Activated naive CD4-positive, alpha-beta T cell treated with anti-CD3 and anti-CD28 coated beads for 36 hours (primary cell): ENCODE results near the gene SORCS1. TPM values are rescaled to one million over a fixed set of nuclear protein-coding genes. Genes with fewer than 3 reads are reported as not detected.

Experiments
- CTCF ChIA-PET: fragments of 350-600 bp; sonication (Branson Sonifier 250); formaldehyde crosslinking; loops from one replicate; lab custom pipeline; 2021; ENCODE audit warnings: antibody characterized with exemption; lab: Charles Lee
- DNase-seq: peaks from one replicate; pipeline ENCODE4 v3.0.0-alpha.2; 2020
- H3K27ac Mint-ChIP-seq: one replicate; pipeline ENCODE4 v1.8.0; 2021; ENCODE audit warnings: mild to moderate bottlenecking, mixed read lengths
- H3K27me3 Mint-ChIP-seq: one replicate; pipeline ENCODE4 v1.8.0; 2021; ENCODE audit warnings: low read depth, mixed read lengths
- H3K36me3 Mint-ChIP-seq: one replicate; pipeline ENCODE4 v1.8.0; 2021; ENCODE audit warnings: low read depth, mixed read lengths
- H3K4me1 Mint-ChIP-seq: one replicate; pipeline ENCODE4 v1.8.0; 2021; ENCODE audit warnings: low read depth, mixed read lengths
- H3K4me3 Mint-ChIP-seq: one replicate; pipeline ENCODE4 v1.8.0; 2021; ENCODE audit warnings: mild to moderate bottlenecking, moderate library complexity, mixed read lengths
- H3K9me3 Mint-ChIP-seq: one replicate; pipeline ENCODE4 v1.8.0; 2021; ENCODE audit warnings: mixed read lengths
- intact Hi-C: fragments of 100-400 bp; cut with micrococcal nuclease; formaldehyde crosslinking; loops from one replicate; pipeline ENCODE4 v1.15.1; 2023
- total RNA-seq, 2 experiments: library from RNA; stranded (reverse); gene quantifications; one replicate each; pipeline ENCODE4 v1.2.3, GENCODE V29; 2021

The SORCS1 gene
- total RNA-seq, 2 experiments from 2014 or later = not detected

DNA sequence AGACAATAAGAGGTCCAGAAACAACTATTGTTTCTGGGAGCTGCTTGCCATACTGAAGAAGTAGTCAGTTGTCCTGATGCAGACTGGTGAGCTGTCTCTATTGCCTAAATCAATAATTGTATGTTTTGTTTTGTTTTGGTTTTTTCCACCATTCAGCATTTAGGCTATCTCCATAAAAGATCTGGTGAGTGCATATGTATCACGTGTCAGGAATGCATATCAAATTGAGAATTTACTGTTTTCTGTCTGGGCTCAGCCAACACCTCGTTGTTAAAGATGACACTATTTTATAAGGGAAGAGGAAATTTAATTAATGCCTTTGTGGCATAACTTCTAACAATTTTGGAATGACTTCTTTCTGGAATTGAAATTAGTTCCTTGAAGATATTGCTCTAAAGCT, 66.2 kb downstream of the SORCS1 start:
- CTCF ChIA-PET = no interaction called here
- H3K9me3 Mint-ChIP-seq = peaks cover 2% of the 10 kb centered on the region
- DNase-seq = no peak
- H3K36me3 Mint-ChIP-seq = no peaks in the 10 kb centered on the region
- no peak overlapping the region for H3K4me3 Mint-ChIP-seq
- no peaks in the 10 kb centered on the region for H3K4me1 Mint-ChIP-seq
- no peaks in the 10 kb centered on the region for H3K27me3 Mint-ChIP-seq
- H3K27ac Mint-ChIP-seq = no peak overlapping the region
- intact Hi-C loops = no loop called here

DNA sequence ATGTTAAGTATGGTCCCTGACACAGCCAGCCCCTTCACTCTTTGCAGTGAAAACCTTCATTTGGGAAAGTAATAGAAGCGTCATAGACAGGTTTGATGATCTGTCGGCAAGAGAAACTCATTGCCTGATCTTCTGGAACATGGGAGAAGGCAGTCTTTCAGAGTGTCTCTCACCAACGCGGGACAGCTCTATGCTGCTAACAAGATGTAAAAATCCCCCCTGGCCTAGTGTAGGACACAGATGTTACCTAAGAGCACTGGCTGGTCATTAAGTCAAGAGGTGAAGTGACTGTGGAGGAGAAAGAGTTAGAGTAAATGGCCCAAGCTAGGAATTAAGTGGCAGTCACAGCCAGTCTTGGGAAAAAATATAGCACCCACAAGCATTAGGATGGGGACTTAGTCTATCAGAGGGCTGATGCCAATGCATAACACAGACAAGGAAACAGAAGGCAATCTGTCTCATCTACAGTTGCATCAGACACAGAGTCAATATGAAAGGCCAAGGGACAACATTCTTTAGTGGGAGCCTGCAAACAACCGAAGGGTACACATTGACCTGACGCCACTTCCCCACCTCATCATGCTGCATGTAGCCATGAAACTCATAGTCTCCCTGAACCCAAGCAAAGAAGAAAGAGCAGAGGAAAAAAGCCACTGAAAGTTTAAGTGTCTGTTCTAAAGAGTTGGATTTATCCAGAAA, 69.5 kb downstream of the SORCS1 start:
- no peaks in the 10 kb centered on the region for H3K36me3 Mint-ChIP-seq
- H3K4me3 Mint-ChIP-seq = no peak overlapping the region
- H3K27ac Mint-ChIP-seq = no peak overlapping the region
- CTCF ChIA-PET = no interaction called here
- no peaks in the 10 kb centered on the region for H3K4me1 Mint-ChIP-seq
- DNase-seq = no peak
- intact Hi-C loops = no loop called here
- H3K9me3 Mint-ChIP-seq = peaks cover 3% of the 10 kb centered on the region
- H3K27me3 Mint-ChIP-seq = no peaks in the 10 kb centered on the region

GRCh38 chr10:107092321-107092720, 72.2 kb downstream of the SORCS1 start:
- CTCF ChIA-PET = no interaction called here
- Mint-ChIP-seq H3K36me3 (no peaks in the 10 kb centered on the region), H3K27me3 (no peaks in the 10 kb centered on the region), H3K4me3 (no peak overlapping the region), H3K4me1 (no peaks in the 10 kb centered on the region), H3K27ac (no peak overlapping the region), H3K9me3 (peaks cover 5% of the 10 kb centered on the region)
- intact Hi-C loops = no loop called here
- no peak for DNase-seq

DNA sequence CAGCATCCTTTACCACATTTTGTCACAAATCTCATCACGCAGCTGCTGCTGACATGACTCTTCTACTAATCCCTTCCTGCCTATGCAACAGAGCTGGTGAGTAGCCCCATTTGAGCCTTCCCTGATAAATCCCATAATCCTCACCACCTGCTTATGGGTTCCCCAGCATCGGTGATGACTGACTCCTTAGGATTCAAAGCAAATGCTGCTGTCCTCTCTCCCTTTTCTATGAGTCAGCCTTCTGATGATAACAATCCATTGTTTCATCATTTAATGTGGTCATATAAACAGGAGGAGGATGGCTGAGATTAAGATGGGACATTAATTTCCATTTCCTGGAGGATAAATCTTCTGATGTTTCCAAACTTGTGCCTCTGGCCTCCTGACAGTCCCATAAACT, 73.4 kb downstream of the SORCS1 start:
- Mint-ChIP-seq H3K4me3 (no peak overlapping the region), H3K27ac (no peak overlapping the region), H3K27me3 (no peaks in the 10 kb centered on the region), H3K4me1 (no peaks in the 10 kb centered on the region), H3K9me3 (peaks cover 4% of the 10 kb centered on the region), H3K36me3 (no peaks in the 10 kb centered on the region)
- CTCF ChIA-PET = no interaction called here
- DNase-seq = no peak
- intact Hi-C loops = no loop called here

DNA sequence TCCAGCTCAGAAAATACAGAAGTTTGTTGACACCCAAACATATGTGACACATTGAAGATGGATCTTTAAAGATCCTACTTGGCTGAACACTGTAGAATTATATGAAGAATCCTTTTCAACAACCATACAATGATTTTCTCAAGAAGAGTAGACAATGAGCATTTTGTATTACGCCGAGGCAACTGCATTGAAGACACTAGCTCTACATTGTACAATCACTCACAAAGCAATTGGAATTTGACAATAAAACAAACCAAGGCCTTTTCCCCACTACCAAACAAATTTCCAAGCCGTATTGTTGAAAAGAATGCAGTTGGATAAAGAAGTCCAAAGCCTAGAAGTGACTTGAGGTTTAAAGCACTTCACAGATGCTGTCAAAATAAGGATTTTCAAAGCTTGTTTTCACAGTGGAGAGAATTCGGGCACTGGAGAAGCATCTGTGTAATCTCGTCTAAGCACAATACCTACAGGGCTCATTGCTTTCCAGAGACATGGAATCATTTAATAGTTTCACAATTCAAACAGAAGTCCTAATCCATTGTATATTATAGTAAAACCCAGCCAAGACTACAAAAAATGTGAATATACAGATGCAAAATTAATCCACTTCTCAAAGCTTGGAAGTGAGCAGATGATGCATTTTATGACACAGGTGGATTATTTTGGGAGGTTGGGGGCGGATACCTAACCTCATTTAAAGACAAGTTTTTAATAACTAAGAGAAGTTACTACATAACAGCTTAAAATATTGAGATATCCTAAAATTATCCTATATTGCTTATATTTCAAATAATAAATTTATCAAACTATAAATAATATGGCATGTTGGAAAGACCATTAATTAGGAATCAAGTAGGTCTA, 78.6 kb downstream of the SORCS1 start:
- CTCF ChIA-PET = no interaction called here
- Mint-ChIP-seq H3K27ac (no peak overlapping the region), H3K4me3 (no peak overlapping the region), H3K27me3 (no peaks in the 10 kb centered on the region), H3K36me3 (no peaks in the 10 kb centered on the region), H3K4me1 (no peaks in the 10 kb centered on the region), H3K9me3 (peaks cover 4% of the 10 kb centered on the region)
- intact Hi-C loops = no loop called here
- no peak for DNase-seq

DNA sequence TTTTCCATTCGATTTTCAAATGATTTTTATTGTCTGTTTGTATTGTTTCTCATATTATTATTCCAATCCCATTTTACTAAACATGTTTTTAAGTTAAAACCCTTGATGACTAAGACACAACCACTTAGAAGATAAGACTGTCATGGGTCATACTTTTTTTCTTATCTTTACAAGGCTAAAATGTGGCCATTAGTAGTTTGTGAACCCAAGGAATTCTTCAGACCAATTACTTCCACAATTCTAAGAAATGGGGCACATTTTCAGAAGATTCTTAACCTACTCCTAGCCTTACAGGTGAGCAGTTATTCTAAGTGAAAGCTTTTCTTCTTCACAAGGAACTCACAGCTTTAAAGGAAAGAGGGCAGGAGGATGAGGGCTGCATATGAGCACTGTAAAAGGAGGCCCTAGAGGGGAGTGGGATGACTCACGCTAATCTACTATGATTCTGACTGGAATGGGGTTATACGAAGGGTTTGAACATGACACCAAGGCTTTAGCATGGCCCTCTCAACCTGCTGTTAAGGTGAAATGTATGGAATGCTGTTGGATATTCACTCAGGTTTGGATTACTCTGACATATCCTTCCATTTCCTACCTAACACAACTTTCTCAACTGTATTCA, 81.0 kb downstream of the SORCS1 start:
- H3K36me3 Mint-ChIP-seq = no peaks in the 10 kb centered on the region
- intact Hi-C loops = no loop called here
- H3K27me3 Mint-ChIP-seq = no peaks in the 10 kb centered on the region
- CTCF ChIA-PET = no interaction called here
- no peak overlapping the region for H3K27ac Mint-ChIP-seq
- H3K4me3 Mint-ChIP-seq = no peak overlapping the region
- H3K9me3 Mint-ChIP-seq = peaks cover 4% of the 10 kb centered on the region
- no peak for DNase-seq
- H3K4me1 Mint-ChIP-seq = no peaks in the 10 kb centered on the region

- CTCF ChIA-PET = no interaction called here
- H3K36me3 Mint-ChIP-seq = no peaks in the 10 kb centered on the region
- H3K9me3 Mint-ChIP-seq = peaks cover 1% of the 10 kb centered on the region
- no peak overlapping the region for H3K27ac Mint-ChIP-seq
- no peaks in the 10 kb centered on the region for H3K4me1 Mint-ChIP-seq
- no peaks in the 10 kb centered on the region for H3K27me3 Mint-ChIP-seq
- H3K4me3 Mint-ChIP-seq = no peak overlapping the region
- intact Hi-C loops = no loop called here
- no peak for DNase-seq
Observed at GRCh38 chr10:107081644-107082043, 82.9 kb downstream of the SORCS1 start.

GRCh38 chr10:107075117-107075516, 89.4 kb downstream of the SORCS1 start:
- DNase-seq = no peak
- H3K27me3 Mint-ChIP-seq = no peaks in the 10 kb centered on the region
- H3K4me1 Mint-ChIP-seq = no peaks in the 10 kb centered on the region
- no peaks in the 10 kb centered on the region for H3K36me3 Mint-ChIP-seq
- H3K27ac Mint-ChIP-seq = no peak overlapping the region
- intact Hi-C loops = no loop called here
- no peak overlapping the region for H3K4me3 Mint-ChIP-seq
- peaks cover 3% of the 10 kb centered on the region for H3K9me3 Mint-ChIP-seq
- CTCF ChIA-PET = no interaction called here

- CTCF ChIA-PET = no interaction called here
- no peak for DNase-seq
- H3K36me3 Mint-ChIP-seq = no peaks in the 10 kb centered on the region
- no peaks in the 10 kb centered on the region for H3K27me3 Mint-ChIP-seq
- H3K4me3 Mint-ChIP-seq = no peak overlapping the region
- no peaks in the 10 kb centered on the region for H3K4me1 Mint-ChIP-seq
- H3K9me3 Mint-ChIP-seq = peaks cover 3% of the 10 kb centered on the region
- intact Hi-C loops = no loop called here
- no peak overlapping the region for H3K27ac Mint-ChIP-seq
Observed at GRCh38 chr10:107072786-107073185, 91.7 kb downstream of the SORCS1 start.

- Mint-ChIP-seq H3K27me3 (no peaks in the 10 kb centered on the region), H3K27ac (no peak overlapping the region), H3K4me3 (no peak overlapping the region), H3K9me3 (peaks cover 3% of the 10 kb centered on the region), H3K36me3 (no peaks in the 10 kb centered on the region), H3K4me1 (no peaks in the 10 kb centered on the region)
- CTCF ChIA-PET = no interaction called here
- DNase-seq = no peak
- intact Hi-C loops = no loop called here
Observed at GRCh38 chr10:107072028-107072427, 92.5 kb downstream of the SORCS1 start.

- H3K4me1 Mint-ChIP-seq = no peaks in the 10 kb centered on the region
- CTCF ChIA-PET = no interaction called here
Observed at GRCh38 chr10:107071301-107071700, 93.2 kb downstream of the SORCS1 start.

GRCh38 chr10:107067843-107068242, 96.7 kb downstream of the SORCS1 start:
- Mint-ChIP-seq H3K27ac (no peak overlapping the region), H3K9me3 (peaks cover 2% of the 10 kb centered on the region), H3K36me3 (no peaks in the 10 kb centered on the region), H3K4me3 (no peak overlapping the region), H3K4me1 (no peaks in the 10 kb centered on the region), H3K27me3 (no peaks in the 10 kb centered on the region)
- intact Hi-C loops = no loop called here
- no peak for DNase-seq
- CTCF ChIA-PET = no interaction called here

More at GRCh38 chr10:107071301-107071700, 93.2 kb downstream of the SORCS1 start:
- no peaks in the 10 kb centered on the region for H3K27me3 Mint-ChIP-seq
- H3K9me3 Mint-ChIP-seq = peaks cover 3% of the 10 kb centered on the region
- no peak overlapping the region for H3K4me3 Mint-ChIP-seq
- DNase-seq = no peak
- no peak overlapping the region for H3K27ac Mint-ChIP-seq
- H3K36me3 Mint-ChIP-seq = no peaks in the 10 kb centered on the region
- intact Hi-C loops = no loop called here
